ENCODE results near the gene DOK6. TPM values are rescaled to one million over a fixed set of nuclear protein-coding genes. Genes with fewer than 3 reads are reported as not detected.

Gene DOK6
- total and polyA plus RNA-seq, 2 experiments from 2014 or later: 0.29 to 0.42 TPM

DNA sequence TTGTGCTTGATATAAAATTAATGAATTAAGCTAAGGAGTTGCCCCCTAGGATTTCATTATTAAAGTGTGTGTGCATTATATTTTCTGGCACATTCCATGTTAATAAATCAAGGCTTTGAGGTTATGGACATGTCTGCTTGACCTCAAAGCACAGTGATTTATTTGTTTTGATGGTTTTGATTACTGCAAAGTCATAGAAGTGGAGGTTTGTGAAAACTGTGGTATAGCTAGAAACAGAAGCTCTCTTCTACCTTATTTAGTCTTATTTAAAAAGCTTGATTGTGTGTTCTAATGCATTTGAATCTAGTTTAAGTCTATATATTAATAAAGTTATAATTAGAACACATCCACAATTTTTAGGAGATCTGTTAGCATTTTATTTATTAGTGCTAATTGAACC lies 32.2 kb downstream of the DOK6 start:
- Histone ChIP-seq H2AFZ (no peak overlapping the region), H3K27me3 (ENCODE audit: insufficient read depth) (no peaks in the 10 kb centered on the region), H3K4me2 (no peak overlapping the region), H3F3A (replicated peaks; ENCODE audit: low read depth) (no peaks in the 10 kb centered on the region), H3K79me2 (replicated peaks; ENCODE audit: insufficient read depth) (no peaks in the 10 kb centered on the region), H4K20me1 (replicated peaks; ENCODE audit: insufficient read depth) (no peaks in the 10 kb centered on the region), H3K4me1 (ENCODE audit: insufficient read depth) (no peaks in the 10 kb centered on the region), H3K27ac (ENCODE audit: low read depth) (no peak overlapping the region), H3K4me3 (no peak overlapping the region), H3K9me2 (ENCODE audit: insufficient read depth) (peaks cover 6% of the 10 kb centered on the region; the same call in 1 of the 2 replicates), H3K36me3 (ENCODE audit: insufficient read depth) (no peaks in the 10 kb centered on the region)
- H3K4me1 Mint-ChIP-seq: no peaks in the 10 kb centered on the region
- H3K27me3 Mint-ChIP-seq (ENCODE audit: insufficient read depth, low read depth, poor library complexity): no peaks in the 10 kb centered on the region
- no peak for TF ChIP-seq JUNB (IDR thresholded peaks at IDR 0.05; ENCODE audit: unreplicated experiment)
- no peak for TF ChIP-seq ZNF331 (CRISPR knock-in tag; IDR thresholded peaks at IDR 0.05; ENCODE audit: low read depth)
- TF ChIP-seq, protein P1, sequence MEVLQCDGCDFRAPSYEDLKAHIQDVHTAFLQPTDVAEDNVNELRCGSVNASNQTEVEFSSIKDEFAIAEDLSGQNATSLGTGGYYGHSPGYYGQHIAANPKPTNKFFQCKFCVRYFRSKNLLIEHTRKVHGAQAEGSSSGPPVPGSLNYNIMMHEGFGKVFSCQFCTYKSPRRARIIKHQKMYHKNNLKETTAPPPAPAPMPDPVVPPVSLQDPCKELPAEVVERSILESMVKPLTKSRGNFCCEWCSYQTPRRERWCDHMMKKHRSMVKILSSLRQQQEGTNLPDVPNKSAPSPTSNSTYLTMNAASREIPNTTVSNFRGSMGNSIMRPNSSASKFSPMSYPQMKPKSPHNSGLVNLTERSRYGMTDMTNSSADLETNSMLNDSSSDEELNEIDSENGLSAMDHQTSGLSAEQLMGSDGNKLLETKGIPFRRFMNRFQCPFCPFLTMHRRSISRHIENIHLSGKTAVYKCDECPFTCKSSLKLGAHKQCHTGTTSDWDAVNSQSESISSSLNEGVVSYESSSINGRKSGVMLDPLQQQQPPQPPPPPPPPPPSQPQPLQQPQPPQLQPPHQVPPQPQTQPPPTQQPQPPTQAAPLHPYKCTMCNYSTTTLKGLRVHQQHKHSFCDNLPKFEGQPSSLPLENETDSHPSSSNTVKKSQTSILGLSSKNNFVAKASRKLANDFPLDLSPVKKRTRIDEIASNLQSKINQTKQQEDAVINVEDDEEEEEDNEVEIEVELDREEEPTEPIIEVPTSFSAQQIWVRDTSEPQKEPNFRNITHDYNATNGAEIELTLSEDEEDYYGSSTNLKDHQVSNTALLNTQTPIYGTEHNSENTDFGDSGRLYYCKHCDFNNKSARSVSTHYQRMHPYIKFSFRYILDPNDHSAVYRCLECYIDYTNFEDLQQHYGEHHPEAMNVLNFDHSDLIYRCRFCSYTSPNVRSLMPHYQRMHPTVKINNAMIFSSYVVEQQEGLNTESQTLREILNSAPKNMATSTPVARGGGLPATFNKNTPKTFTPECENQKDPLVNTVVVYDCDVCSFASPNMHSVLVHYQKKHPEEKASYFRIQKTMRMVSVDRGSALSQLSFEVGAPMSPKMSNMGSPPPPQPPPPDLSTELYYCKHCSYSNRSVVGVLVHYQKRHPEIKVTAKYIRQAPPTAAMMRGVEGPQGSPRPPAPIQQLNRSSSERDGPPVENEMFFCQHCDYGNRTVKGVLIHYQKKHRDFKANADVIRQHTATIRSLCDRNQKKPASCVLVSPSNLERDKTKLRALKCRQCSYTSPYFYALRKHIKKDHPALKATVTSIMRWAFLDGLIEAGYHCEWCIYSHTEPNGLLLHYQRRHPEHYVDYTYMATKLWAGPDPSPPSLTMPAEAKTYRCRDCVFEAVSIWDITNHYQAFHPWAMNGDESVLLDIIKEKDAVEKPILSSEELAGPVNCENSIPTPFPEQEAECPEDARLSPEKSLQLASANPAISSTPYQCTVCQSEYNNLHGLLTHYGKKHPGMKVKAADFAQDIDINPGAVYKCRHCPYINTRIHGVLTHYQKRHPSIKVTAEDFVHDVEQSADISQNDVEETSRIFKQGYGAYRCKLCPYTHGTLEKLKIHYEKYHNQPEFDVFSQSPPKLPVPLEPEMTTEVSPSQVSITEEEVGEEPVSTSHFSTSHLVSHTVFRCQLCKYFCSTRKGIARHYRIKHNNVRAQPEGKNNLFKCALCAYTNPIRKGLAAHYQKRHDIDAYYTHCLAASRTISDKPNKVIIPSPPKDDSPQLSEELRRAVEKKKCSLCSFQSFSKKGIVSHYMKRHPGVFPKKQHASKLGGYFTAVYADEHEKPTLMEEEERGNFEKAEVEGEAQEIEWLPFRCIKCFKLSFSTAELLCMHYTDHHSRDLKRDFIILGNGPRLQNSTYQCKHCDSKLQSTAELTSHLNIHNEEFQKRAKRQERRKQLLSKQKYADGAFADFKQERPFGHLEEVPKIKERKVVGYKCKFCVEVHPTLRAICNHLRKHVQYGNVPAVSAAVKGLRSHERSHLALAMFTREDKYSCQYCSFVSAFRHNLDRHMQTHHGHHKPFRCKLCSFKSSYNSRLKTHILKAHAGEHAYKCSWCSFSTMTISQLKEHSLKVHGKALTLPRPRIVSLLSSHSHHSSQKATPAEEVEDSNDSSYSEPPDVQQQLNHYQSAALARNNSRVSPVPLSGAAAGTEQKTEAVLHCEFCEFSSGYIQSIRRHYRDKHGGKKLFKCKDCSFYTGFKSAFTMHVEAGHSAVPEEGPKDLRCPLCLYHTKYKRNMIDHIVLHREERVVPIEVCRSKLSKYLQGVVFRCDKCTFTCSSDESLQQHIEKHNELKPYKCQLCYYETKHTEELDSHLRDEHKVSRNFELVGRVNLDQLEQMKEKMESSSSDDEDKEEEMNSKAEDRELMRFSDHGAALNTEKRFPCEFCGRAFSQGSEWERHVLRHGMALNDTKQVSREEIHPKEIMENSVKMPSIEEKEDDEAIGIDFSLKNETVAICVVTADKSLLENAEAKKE (CRISPR knock-in tag; IDR thresholded peaks at IDR 0.05): no peak
- no peak for TF ChIP-seq EZH2phosphoT487 (IDR thresholded peaks at IDR 0.05; ENCODE audit: unreplicated experiment)
- TF ChIP-seq, protein P2, sequence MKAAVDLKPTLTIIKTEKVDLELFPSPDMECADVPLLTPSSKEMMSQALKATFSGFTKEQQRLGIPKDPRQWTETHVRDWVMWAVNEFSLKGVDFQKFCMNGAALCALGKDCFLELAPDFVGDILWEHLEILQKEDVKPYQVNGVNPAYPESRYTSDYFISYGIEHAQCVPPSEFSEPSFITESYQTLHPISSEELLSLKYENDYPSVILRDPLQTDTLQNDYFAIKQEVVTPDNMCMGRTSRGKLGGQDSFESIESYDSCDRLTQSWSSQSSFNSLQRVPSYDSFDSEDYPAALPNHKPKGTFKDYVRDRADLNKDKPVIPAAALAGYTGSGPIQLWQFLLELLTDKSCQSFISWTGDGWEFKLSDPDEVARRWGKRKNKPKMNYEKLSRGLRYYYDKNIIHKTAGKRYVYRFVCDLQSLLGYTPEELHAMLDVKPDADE (IDR thresholded peaks at IDR 0.05): no peak
- TF ChIP-seq CREB1 (CRISPR knock-in tag; IDR thresholded peaks at IDR 0.05; ENCODE audit: low read depth): no peak
- TF ChIP-seq, protein P3, sequence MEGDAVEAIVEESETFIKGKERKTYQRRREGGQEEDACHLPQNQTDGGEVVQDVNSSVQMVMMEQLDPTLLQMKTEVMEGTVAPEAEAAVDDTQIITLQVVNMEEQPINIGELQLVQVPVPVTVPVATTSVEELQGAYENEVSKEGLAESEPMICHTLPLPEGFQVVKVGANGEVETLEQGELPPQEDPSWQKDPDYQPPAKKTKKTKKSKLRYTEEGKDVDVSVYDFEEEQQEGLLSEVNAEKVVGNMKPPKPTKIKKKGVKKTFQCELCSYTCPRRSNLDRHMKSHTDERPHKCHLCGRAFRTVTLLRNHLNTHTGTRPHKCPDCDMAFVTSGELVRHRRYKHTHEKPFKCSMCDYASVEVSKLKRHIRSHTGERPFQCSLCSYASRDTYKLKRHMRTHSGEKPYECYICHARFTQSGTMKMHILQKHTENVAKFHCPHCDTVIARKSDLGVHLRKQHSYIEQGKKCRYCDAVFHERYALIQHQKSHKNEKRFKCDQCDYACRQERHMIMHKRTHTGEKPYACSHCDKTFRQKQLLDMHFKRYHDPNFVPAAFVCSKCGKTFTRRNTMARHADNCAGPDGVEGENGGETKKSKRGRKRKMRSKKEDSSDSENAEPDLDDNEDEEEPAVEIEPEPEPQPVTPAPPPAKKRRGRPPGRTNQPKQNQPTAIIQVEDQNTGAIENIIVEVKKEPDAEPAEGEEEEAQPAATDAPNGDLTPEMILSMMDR (conservative IDR thresholded peaks at IDR 0.05; ENCODE audit: low read depth in 2 of 2): no peak
- no peak for TF ChIP-seq ZNF114 (CRISPR knock-in tag; IDR thresholded peaks at IDR 0.05)
- TF ChIP-seq NANOG (IDR thresholded peaks at IDR 0.05; ENCODE audit: borderline replicate concordance): no peak
- TF ChIP-seq POLR2AphosphoS5 (IDR thresholded peaks at IDR 0.05; ENCODE audit: low read depth): no peak
- no peak for TF ChIP-seq STAT1 (IDR thresholded peaks at IDR 0.05; ENCODE audit: unreplicated experiment)
- TF ChIP-seq, protein P4, sequence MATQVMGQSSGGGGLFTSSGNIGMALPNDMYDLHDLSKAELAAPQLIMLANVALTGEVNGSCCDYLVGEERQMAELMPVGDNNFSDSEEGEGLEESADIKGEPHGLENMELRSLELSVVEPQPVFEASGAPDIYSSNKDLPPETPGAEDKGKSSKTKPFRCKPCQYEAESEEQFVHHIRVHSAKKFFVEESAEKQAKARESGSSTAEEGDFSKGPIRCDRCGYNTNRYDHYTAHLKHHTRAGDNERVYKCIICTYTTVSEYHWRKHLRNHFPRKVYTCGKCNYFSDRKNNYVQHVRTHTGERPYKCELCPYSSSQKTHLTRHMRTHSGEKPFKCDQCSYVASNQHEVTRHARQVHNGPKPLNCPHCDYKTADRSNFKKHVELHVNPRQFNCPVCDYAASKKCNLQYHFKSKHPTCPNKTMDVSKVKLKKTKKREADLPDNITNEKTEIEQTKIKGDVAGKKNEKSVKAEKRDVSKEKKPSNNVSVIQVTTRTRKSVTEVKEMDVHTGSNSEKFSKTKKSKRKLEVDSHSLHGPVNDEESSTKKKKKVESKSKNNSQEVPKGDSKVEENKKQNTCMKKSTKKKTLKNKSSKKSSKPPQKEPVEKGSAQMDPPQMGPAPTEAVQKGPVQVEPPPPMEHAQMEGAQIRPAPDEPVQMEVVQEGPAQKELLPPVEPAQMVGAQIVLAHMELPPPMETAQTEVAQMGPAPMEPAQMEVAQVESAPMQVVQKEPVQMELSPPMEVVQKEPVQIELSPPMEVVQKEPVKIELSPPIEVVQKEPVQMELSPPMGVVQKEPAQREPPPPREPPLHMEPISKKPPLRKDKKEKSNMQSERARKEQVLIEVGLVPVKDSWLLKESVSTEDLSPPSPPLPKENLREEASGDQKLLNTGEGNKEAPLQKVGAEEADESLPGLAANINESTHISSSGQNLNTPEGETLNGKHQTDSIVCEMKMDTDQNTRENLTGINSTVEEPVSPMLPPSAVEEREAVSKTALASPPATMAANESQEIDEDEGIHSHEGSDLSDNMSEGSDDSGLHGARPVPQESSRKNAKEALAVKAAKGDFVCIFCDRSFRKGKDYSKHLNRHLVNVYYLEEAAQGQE (IDR thresholded peaks at IDR 0.05; ENCODE audit: unreplicated experiment): no peak
- TF ChIP-seq EZH2 (IDR thresholded peaks at IDR 0.05; ENCODE audit: low read depth, unreplicated experiment): no peak
- no peak for DNase-seq (ENCODE audit: low spot score)
- H3K9me3 Mint-ChIP-seq: no peaks in the 10 kb centered on the region
- no peak overlapping the region for H3K4me3 Mint-ChIP-seq
- no peaks in the 10 kb centered on the region for H3K36me3 Mint-ChIP-seq (ENCODE audit: low read depth)
- no peak overlapping the region for H3K27ac Mint-ChIP-seq
- no peak for ATAC-seq
